ENCODE results near the gene HDLBP.

The HDLBP gene

DNA sequence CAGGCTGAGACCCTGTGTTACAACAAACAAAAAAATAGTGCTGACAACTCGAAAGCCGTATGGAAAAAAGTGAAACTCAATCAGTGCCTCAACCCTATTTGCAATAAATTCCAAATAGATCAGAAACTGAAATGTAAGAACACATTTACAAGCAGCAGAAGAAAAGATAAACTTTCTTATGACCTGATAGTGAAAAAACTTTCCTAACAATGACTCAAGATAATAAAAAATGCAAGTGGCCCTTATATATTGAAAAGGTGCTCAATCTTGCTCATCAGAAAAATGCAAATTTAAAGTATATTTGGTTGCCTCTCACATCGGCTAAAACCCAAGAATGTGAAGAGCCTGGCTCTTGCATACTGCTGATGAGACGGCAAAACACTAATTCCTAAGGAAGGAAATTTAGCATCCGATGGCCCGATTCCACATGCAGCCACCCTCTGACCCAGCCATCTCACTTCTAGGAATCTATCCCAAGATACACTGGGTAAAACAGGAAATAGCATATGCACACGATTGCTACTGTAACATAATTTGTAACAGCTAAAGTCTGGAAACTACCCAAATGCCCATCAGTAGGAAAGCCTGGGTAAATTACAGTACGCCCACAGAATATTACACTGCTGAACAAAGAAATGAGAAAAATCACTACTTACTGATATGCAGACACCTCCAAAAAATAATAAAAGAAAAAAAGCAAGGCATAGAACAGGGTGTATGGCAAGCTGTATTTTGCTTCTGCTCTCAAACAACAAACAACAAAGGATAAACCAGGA lies 56.8 kb downstream of the HDLBP start:
- TF ChIP-seq CTCF (IDR thresholded peaks at IDR 0.05; ENCODE audit: low read depth, low read length) (no peak), EZH2phosphoT487 (IDR thresholded peaks at IDR 0.05; ENCODE audit: low read depth) (no peak)
- H3K36me3 ChIP-seq (replicated peaks; ENCODE audit: low read depth, low read length) = peaks cover 68% of the 10 kb centered on the region
- H3K27ac ChIP-seq (ENCODE audit: low read length) = no peak overlapping the region
- H2AFZ ChIP-seq (ENCODE audit: low read depth, low read length) = no peak overlapping the region
- no peak overlapping the region for H3K9ac ChIP-seq (ENCODE audit: low read length)
- H3K4me3 ChIP-seq (ENCODE audit: low read length) = no peak overlapping the region
- H3K4me2 ChIP-seq (ENCODE audit: low read length) = no peak overlapping the region
- no peaks in the 10 kb centered on the region for H3K27me3 ChIP-seq (ENCODE audit: low read depth, low read length)
- H3K9me3 ChIP-seq (ENCODE audit: insufficient read depth, low read length) = no peaks in the 10 kb centered on the region
- peaks cover 4% of the 10 kb centered on the region; the same call in 1 of the 2 replicates for H4K20me1 ChIP-seq (ENCODE audit: insufficient read depth, low read length)
- H3K79me2 ChIP-seq (ENCODE audit: low read length) = peaks cover 7% of the 10 kb centered on the region; the same call in 1 of the 2 replicates
- H3K4me1 ChIP-seq (ENCODE audit: low read length) = no peaks in the 10 kb centered on the region

DNA sequence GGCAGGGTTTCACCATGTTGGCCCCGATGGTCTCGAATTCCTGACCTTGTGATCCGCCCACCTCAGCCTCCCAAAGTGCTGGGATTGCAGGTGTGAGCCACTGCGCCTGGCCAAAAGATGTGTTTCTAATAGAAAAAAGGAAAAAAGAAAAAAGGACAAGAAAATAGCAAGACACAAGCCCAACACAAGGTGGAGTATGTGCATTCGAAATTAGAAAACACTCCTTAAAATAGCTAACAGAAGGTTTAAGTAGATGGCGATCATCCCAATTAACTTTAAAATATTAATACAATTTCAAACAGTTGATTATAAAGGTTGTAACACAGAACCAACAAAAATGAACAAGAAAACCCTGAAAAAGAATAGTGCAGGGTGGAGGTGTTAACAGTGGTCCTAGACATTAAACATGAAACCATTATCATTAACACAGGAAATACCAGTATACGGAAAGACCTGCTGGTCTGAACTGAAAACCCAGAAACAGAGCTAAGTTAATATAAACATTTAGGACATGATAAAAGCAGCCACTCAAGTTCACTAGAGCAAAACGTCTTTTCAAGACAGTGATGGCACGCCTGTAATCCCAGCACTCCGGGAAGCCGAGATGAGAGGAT lies 57.9 kb downstream of the HDLBP start:
- Histone ChIP-seq H3K36me3 (replicated peaks; ENCODE audit: low read depth, low read length) (peaks cover 68% of the 10 kb centered on the region), H3K9me3 (ENCODE audit: insufficient read depth, low read length) (no peaks in the 10 kb centered on the region), H4K20me1 (ENCODE audit: insufficient read depth, low read length) (peaks cover 4% of the 10 kb centered on the region; the same call in 1 of the 2 replicates), H3K4me1 (ENCODE audit: low read length) (no peaks in the 10 kb centered on the region), H3K27me3 (ENCODE audit: low read depth, low read length) (no peaks in the 10 kb centered on the region), H3K4me3 (ENCODE audit: low read length) (no peak overlapping the region), H2AFZ (ENCODE audit: low read depth, low read length) (no peak overlapping the region), H3K4me2 (ENCODE audit: low read length) (no peak overlapping the region), H3K79me2 (ENCODE audit: low read length) (peaks cover 7% of the 10 kb centered on the region; the same call in 1 of the 2 replicates), H3K9ac (ENCODE audit: low read length) (no peak overlapping the region), H3K27ac (ENCODE audit: low read length) (no peak overlapping the region)
- TF ChIP-seq EZH2phosphoT487 (IDR thresholded peaks at IDR 0.05; ENCODE audit: low read depth) (no peak), CTCF (IDR thresholded peaks at IDR 0.05; ENCODE audit: low read depth, low read length) (no peak)

DNA sequence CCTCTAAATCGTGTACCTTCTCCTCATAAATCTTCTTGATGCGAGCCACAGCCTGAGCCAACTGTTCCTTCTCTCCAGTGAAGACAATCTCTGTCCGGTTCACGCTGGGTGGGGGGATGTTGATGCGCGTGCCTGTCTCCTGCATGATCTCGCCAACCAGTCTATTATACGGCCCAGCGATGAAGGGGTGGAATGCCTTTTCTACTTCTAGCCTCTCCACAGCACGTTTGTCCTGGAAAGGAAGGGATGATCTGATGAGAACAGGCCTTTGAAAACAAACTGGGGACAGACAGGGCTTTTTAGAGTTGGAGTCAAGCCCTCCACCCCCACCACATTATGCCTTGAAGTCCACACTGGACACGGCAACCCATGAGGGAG lies 59.3 kb downstream of the HDLBP start:
- no peak for TF ChIP-seq EZH2phosphoT487 (IDR thresholded peaks at IDR 0.05; ENCODE audit: low read depth)
- TF ChIP-seq CTCF (IDR thresholded peaks at IDR 0.05; ENCODE audit: low read depth, low read length) = no peak
- H3K27me3 ChIP-seq (ENCODE audit: low read depth, low read length) = no peaks in the 10 kb centered on the region
- H4K20me1 ChIP-seq (ENCODE audit: insufficient read depth, low read length) = no peaks in the 10 kb centered on the region
- no peak overlapping the region for H3K9ac ChIP-seq (ENCODE audit: low read length)
- no peak overlapping the region for H3K27ac ChIP-seq (ENCODE audit: low read length)
- peaks cover 63% of the 10 kb centered on the region for H3K36me3 ChIP-seq (replicated peaks; ENCODE audit: low read depth, low read length)
- H2AFZ ChIP-seq (ENCODE audit: low read depth, low read length) = no peak overlapping the region
- peaks cover 7% of the 10 kb centered on the region; the same call in 1 of the 2 replicates for H3K79me2 ChIP-seq (ENCODE audit: low read length)
- no peaks in the 10 kb centered on the region for H3K4me1 ChIP-seq (ENCODE audit: low read length)
- H3K4me2 ChIP-seq (ENCODE audit: low read length) = no peak overlapping the region
- no peaks in the 10 kb centered on the region for H3K9me3 ChIP-seq (ENCODE audit: insufficient read depth, low read length)
- H3K4me3 ChIP-seq (ENCODE audit: low read length) = no peak overlapping the region

DNA sequence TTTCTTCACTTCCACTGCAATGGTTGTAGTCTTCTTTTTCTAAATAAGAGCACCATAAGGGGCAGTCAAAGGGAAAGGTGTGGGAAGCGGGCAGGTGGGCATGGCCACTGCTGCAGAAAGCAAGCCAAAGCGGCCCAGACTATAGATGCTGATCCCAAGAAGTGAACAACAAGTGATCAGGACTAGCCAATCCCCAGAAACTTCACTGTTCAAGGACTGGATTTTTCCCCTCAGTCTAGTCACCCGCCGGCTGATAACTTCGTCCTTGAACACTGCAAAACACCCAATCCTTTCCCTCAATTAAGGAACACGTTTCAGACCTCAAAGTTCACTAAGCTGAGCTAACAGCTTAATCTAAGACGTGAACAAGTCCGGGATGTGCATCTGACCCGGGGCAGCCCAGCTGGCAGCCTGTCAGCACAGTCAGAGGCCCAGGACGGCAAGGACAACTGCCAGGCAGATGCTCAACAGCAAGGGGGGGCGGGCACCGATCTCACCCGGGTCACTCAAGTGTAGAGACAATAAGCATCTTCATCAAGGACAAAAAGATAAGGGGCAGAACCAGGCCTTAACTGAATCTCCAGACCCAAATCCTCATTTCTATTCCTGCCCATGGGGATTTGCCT lies 59.8 kb downstream of the HDLBP start:
- Histone ChIP-seq H2AFZ (ENCODE audit: low read depth, low read length) (no peak overlapping the region), H3K4me3 (ENCODE audit: low read length) (no peak overlapping the region), H3K27ac (ENCODE audit: low read length) (no peak overlapping the region), H3K79me2 (ENCODE audit: low read length) (peaks cover 7% of the 10 kb centered on the region; the same call in 1 of the 2 replicates), H3K4me1 (ENCODE audit: low read length) (no peaks in the 10 kb centered on the region), H3K36me3 (replicated peaks; ENCODE audit: low read depth, low read length) (peaks cover 64% of the 10 kb centered on the region), H3K4me2 (ENCODE audit: low read length) (no peak overlapping the region), H3K27me3 (ENCODE audit: low read depth, low read length) (no peaks in the 10 kb centered on the region), H4K20me1 (ENCODE audit: insufficient read depth, low read length) (no peaks in the 10 kb centered on the region), H3K9me3 (ENCODE audit: insufficient read depth, low read length) (no peaks in the 10 kb centered on the region), H3K9ac (ENCODE audit: low read length) (no peak overlapping the region)
- TF ChIP-seq CTCF (IDR thresholded peaks at IDR 0.05; ENCODE audit: low read depth, low read length) (no peak), EZH2phosphoT487 (IDR thresholded peaks at IDR 0.05; ENCODE audit: low read depth) (no peak)

Data from OCI-LY3 (cell line).